Neural cell (in vitro differentiated cells): ENCODE measurements around the gene ALDH3B2. TPM values are rescaled to one million over a fixed set of nuclear protein-coding genes. Genes with fewer than 3 reads are reported as not detected.

Experiments used
- H2AFZ ChIP-seq: fragments of 200-600, 300-800 bp; sonication (generic), shearing (Covaris generic); 2 replicates; pipeline ENCODE4 v1.6.0; 2014; ENCODE audit warnings: low read depth, mild to moderate bottlenecking, antibody characterized with exemption, low read length, moderate library complexity
- H3F3A ChIP-seq: fragments of 200-600 bp; shearing (Covaris generic); 2 replicates; pipeline ENCODE4 v1.6.1; 2016; ENCODE audit warnings: mild to moderate bottlenecking, moderate library complexity, mixed read lengths, antibody characterized with exemption, low read length; ENCODE audit not compliant: insufficient read depth, poor library complexity, severe bottlenecking
- H3K27ac ChIP-seq: fragments of 200-600, 300-800 bp; sonication (generic), shearing (Covaris generic); 2 replicates; pipeline ENCODE4 v1.5.1; 2014; ENCODE audit warnings: mild to moderate bottlenecking, low read length, moderate library complexity
- H3K27me3 ChIP-seq: fragments of 300-800, 200-600 bp; sonication (generic), shearing (Covaris generic); 2 replicates; pipeline ENCODE4 v1.6.0; 2014; ENCODE audit warnings: mild to moderate bottlenecking, low read depth, low read length, moderate library complexity; ENCODE audit not compliant: insufficient read depth
- H3K36me3 ChIP-seq: fragments of 300-800, 200-600 bp; sonication (generic), shearing (Covaris generic); 2 replicates; pipeline ENCODE4 v1.5.1; 2014; ENCODE audit warnings: mild to moderate bottlenecking, antibody characterized with exemption, low read length, moderate library complexity; ENCODE audit not compliant: insufficient read depth
- H3K4me2 ChIP-seq: fragments of 300-800, 200-600 bp; sonication (generic), shearing (Covaris generic); 2 replicates; pipeline ENCODE4 v1.6.0; 2014; ENCODE audit warnings: mild to moderate bottlenecking, low read length
- H3K4me3 ChIP-seq: fragments of 300-800, 200-600 bp; sonication (generic), shearing (Covaris generic); 2 replicates; pipeline ENCODE4 v1.5.1; 2014; ENCODE audit warnings: mild to moderate bottlenecking, low read length, moderate library complexity
- H3K79me2 ChIP-seq: fragments of 200-600 bp; shearing (Covaris generic); replicated peaks from 2 replicates; pipeline ENCODE4 v1.6.0; 2014; ENCODE audit warnings: mild to moderate bottlenecking, low read length, moderate library complexity; ENCODE audit not compliant: insufficient read depth
- H3K9ac ChIP-seq: fragments of 300-800, 200-600 bp; sonication (generic), shearing (Covaris generic); 2 replicates; pipeline ENCODE4 v1.6.1; 2016; ENCODE audit warnings: mild to moderate bottlenecking, low read length, mixed read lengths
- H3K9me2 ChIP-seq: fragments of 200-600 bp; shearing (Covaris generic); 2 replicates; pipeline ENCODE4 v1.6.1; 2016; ENCODE audit warnings: mild to moderate bottlenecking, low read length, mixed read lengths; ENCODE audit not compliant: insufficient read depth
- H3K9me3 ChIP-seq: fragments of 200-600, 300-800 bp; sonication (generic), shearing (Covaris generic); 2 replicates; pipeline ENCODE4 v1.6.1; 2016; ENCODE audit warnings: mild to moderate bottlenecking, mixed run types, low read length, moderate library complexity, mixed read lengths
- H4K20me1 ChIP-seq: fragments of 200-600 bp; shearing (Covaris generic); 2 replicates; pipeline ENCODE4 v1.6.1; 2016; ENCODE audit warnings: mild to moderate bottlenecking, mixed run types; ENCODE audit not compliant: insufficient read depth
- CTCF ChIP-seq: fragments of 450-650 bp; IDR thresholded peaks from 2 replicates; pipeline ENCODE4 v1.5.1; 2014; ENCODE audit warnings: antibody characterized with exemption, mild to moderate bottlenecking, moderate library complexity; ENCODE audit not compliant: poor library complexity, severe bottlenecking
- EP300 ChIP-seq: fragments of 450-650 bp; conservative IDR thresholded peaks from 2 replicates; pipeline ENCODE4 v1.6.1; 2014; ENCODE audit warnings: antibody characterized with exemption, mild to moderate bottlenecking, moderate library complexity; ENCODE audit not compliant: poor library complexity, severe bottlenecking
- EZH2 ChIP-seq: fragments of 200-600, 300-800 bp; shearing (Covaris generic), sonication (generic); IDR thresholded peaks from 2 replicates; pipeline ENCODE4 v1.6.1; 2014; ENCODE audit warnings: antibody characterized with exemption, low read length, borderline replicate concordance, mild to moderate bottlenecking; ENCODE audit not compliant: insufficient read depth, poor library complexity, severe bottlenecking
- MXI1 ChIP-seq: fragments of 450-650 bp; conservative IDR thresholded peaks from 2 replicates; pipeline ENCODE4 v1.6.1; 2014; ENCODE audit warnings: antibody characterized with exemption, mild to moderate bottlenecking; ENCODE audit not compliant: poor library complexity, severe bottlenecking
- POLR2AphosphoS5 ChIP-seq: IDR thresholded peaks from 2 replicates; pipeline ENCODE4 v1.6.1; 2012
- RAD21 ChIP-seq: fragments of 450-650 bp; conservative IDR thresholded peaks from 2 replicates; pipeline ENCODE4 v1.6.1; 2014; ENCODE audit warnings: antibody characterized with exemption, mild to moderate bottlenecking, moderate library complexity
- SMC3 ChIP-seq: fragments of 450-650 bp; conservative IDR thresholded peaks from 2 replicates; pipeline ENCODE4 v1.6.1; 2014; ENCODE audit warnings: antibody characterized with exemption, mild to moderate bottlenecking, moderate library complexity; ENCODE audit not compliant: poor library complexity
- TAF1 ChIP-seq: IDR thresholded peaks from 2 replicates; pipeline ENCODE4 v1.6.1; 2012; ENCODE audit warnings: low read depth
- polyA plus RNA-seq: library from polyadenylated mRNA; depleted of rRNA; stranded (reverse); fragments of >200 nt; gene quantifications from 2 replicates; pipeline ENCODE4 v1.2.3, GENCODE V29; 2014
- TF ChIP-seq, protein P1 (sequence below): IDR thresholded peaks from 2 replicates; pipeline ENCODE4 v1.6.1; 2012; ENCODE audit warnings: borderline replicate concordance

ALDH3B2 gene
- polyA plus RNA-seq, 1 donor from 2014 or later: not detected

GRCh38 chr11:67616431-67617242, 57.8 kb downstream of the ALDH3B2 start:
- Histone ChIP-seq H4K20me1 (no peaks in the 10 kb centered on the region), H3K36me3 (no peaks in the 10 kb centered on the region), H3K27ac (no peak overlapping the region), H2AFZ (no peak overlapping the region), H3K27me3 (no peaks in the 10 kb centered on the region), H3K4me2 (no peak overlapping the region), H3K79me2 (no peaks in the 10 kb centered on the region), H3K9me3 (no peaks in the 10 kb centered on the region), H3K9me2 (no peaks in the 10 kb centered on the region), H3K4me3 (no peak overlapping the region), H3K9ac (no peak overlapping the region), H3F3A (no peaks in the 10 kb centered on the region)
- TF ChIP-seq, protein P1, sequence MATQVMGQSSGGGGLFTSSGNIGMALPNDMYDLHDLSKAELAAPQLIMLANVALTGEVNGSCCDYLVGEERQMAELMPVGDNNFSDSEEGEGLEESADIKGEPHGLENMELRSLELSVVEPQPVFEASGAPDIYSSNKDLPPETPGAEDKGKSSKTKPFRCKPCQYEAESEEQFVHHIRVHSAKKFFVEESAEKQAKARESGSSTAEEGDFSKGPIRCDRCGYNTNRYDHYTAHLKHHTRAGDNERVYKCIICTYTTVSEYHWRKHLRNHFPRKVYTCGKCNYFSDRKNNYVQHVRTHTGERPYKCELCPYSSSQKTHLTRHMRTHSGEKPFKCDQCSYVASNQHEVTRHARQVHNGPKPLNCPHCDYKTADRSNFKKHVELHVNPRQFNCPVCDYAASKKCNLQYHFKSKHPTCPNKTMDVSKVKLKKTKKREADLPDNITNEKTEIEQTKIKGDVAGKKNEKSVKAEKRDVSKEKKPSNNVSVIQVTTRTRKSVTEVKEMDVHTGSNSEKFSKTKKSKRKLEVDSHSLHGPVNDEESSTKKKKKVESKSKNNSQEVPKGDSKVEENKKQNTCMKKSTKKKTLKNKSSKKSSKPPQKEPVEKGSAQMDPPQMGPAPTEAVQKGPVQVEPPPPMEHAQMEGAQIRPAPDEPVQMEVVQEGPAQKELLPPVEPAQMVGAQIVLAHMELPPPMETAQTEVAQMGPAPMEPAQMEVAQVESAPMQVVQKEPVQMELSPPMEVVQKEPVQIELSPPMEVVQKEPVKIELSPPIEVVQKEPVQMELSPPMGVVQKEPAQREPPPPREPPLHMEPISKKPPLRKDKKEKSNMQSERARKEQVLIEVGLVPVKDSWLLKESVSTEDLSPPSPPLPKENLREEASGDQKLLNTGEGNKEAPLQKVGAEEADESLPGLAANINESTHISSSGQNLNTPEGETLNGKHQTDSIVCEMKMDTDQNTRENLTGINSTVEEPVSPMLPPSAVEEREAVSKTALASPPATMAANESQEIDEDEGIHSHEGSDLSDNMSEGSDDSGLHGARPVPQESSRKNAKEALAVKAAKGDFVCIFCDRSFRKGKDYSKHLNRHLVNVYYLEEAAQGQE: no peak
- TF ChIP-seq EP300 (no peak), MXI1 (no peak), SMC3 (no peak), EZH2 (no peak), RAD21 (no peak), POLR2AphosphoS5 (no peak), CTCF (no peak), TAF1 (no peak)

DNA sequence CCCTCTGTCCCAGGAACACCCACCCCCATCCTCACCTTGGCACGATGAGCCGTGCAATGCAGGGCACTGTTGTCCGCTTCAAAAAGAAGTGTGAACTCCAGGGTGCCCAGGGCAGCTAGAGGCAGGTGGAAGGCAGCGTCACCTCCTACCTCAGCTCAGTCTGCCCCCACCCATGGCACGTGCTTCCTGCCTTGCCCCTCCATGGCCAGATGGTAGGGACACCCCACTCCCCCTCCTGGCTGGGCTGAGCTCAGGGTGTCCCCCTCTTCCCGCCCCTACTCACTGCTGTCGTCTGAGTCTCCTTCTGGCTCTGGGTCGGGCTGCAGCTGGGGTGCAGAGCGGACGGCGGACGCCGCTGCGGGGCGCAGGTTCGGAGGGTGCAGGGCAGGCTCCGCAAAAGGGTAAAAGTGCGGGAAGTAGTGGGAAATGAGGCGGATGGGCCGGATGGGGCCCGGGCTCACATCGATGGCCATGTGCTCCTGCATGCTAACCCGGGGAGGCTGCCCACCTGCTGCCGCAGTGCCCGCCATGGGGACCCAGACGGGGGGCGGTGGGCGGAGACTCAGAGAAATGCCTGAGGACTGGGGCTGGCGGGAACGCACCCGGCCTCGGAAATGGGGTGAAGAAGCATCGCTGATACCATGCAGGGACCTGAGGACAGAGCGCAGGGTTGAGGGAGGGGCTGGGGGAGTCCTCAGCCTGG, 58.5 kb downstream of the ALDH3B2 start:
- Histone ChIP-seq H4K20me1 (no peaks in the 10 kb centered on the region), H3F3A (no peaks in the 10 kb centered on the region), H3K9me2 (no peaks in the 10 kb centered on the region), H3K36me3 (no peaks in the 10 kb centered on the region), H3K27ac (no peak overlapping the region), H3K4me3 (no peak overlapping the region), H3K9me3 (no peaks in the 10 kb centered on the region), H3K4me2 (no peak overlapping the region), H3K79me2 (no peaks in the 10 kb centered on the region), H3K27me3 (no peaks in the 10 kb centered on the region), H2AFZ (no peak overlapping the region), H3K9ac (no peak overlapping the region)
- no peak for TF ChIP-seq EP300
- no peak for TF ChIP-seq SMC3
- TF ChIP-seq EZH2: no peak
- TF ChIP-seq RAD21: no peak
